ENCODE results near the gene VWA3B.

Gene VWA3B

GRCh38 chr2:98242003-98242402, 155.0 kb downstream of the VWA3B start:
- H3K79me1 ChIP-seq (ENCODE audit: low read depth, low read length) = no peaks in the 10 kb centered on the region
- H3K9ac ChIP-seq (ENCODE audit: low read depth, low read length, poor library complexity) = no peak overlapping the region
- no CpG with 5 or more reads among the region's 5 CpGs for WGBS, 2 donors (ENCODE audit: extremely low coverage in 2 of 2, insufficient read length in 2 of 2, insufficient replicate concordance in 1 of 2)
- no peak overlapping the region for H2BK15ac ChIP-seq (ENCODE audit: low read length)
- H4K91ac ChIP-seq (ENCODE audit: low read depth, low read length, poor library complexity) = no peak overlapping the region
- H3K36me3 ChIP-seq (replicated peaks in 1 of 2; ENCODE audit: control insufficient read depth in 2 of 2, insufficient read depth in 2 of 2, low read length in 2 of 2) = no peaks in the 10 kb centered on the region
- no peaks in the 10 kb centered on the region for H3K9me3 ChIP-seq (replicated peaks in 1 of 2; ENCODE audit: control insufficient read depth in 2 of 2, insufficient read depth in 1 of 2, low read depth in 1 of 2, low read length in 2 of 2)
- H3K4ac ChIP-seq (ENCODE audit: low read length) = no peak overlapping the region
- H4K8ac ChIP-seq (ENCODE audit: low read depth, low read length) = no peak overlapping the region
- H3K27ac ChIP-seq (replicated peaks; ENCODE audit: low read length) = no peak overlapping the region
- H2BK5ac ChIP-seq (ENCODE audit: low read length) = no peak overlapping the region
- no peak overlapping the region for H3K4me2 ChIP-seq (ENCODE audit: insufficient read depth, low read length, poor library complexity, severe bottlenecking)
- no peak overlapping the region for H3K4me3 ChIP-seq (ENCODE audit: low read length in 2 of 2)
- H3K23ac ChIP-seq (ENCODE audit: low read depth, low read length, poor library complexity) = no peak overlapping the region
- H2BK120ac ChIP-seq (ENCODE audit: low read depth, low read length) = no peak overlapping the region
- H2BK12ac ChIP-seq (ENCODE audit: low read length) = no peak overlapping the region
- H2AFZ ChIP-seq (ENCODE audit: low read length) = peak overlapping the region; percentile 49
- H2AK5ac ChIP-seq (ENCODE audit: low read depth, low read length) = no peak overlapping the region
- peaks cover 13 to 18% of the 10 kb centered on the region in 2 donors for H3K4me1 ChIP-seq (ENCODE audit: control insufficient read depth in 2 of 2, insufficient read depth in 1 of 2, low read depth in 1 of 2, low read length in 2 of 2)
- peak; percentile 12 for DNase-seq (ENCODE audit: low spot score)
- H3K14ac ChIP-seq (ENCODE audit: low read length) = no peak overlapping the region
- H3K27me3 ChIP-seq (ENCODE audit: control insufficient read depth in 3 of 3, insufficient read depth in 3 of 3, low read depth in 1 of 3, low read length in 3 of 3) = no peaks in the 10 kb centered on the region
- no peak overlapping the region for H3K18ac ChIP-seq (ENCODE audit: low read length)

- Histone ChIP-seq H4K91ac (ENCODE audit: low read depth, low read length, poor library complexity) (no peak overlapping the region), H3K4me1 (ENCODE audit: control insufficient read depth in 2 of 2, insufficient read depth in 1 of 2, low read depth in 1 of 2, low read length in 2 of 2) (peaks cover 13 to 18% of the 10 kb centered on the region in 2 donors), H2BK15ac (ENCODE audit: low read length) (no peak overlapping the region), H3K23ac (ENCODE audit: low read depth, low read length, poor library complexity) (no peak overlapping the region), H2BK120ac (ENCODE audit: low read depth, low read length) (no peak overlapping the region), H3K27me3 (ENCODE audit: control insufficient read depth in 3 of 3, insufficient read depth in 3 of 3, low read depth in 1 of 3, low read length in 3 of 3) (no peaks in the 10 kb centered on the region), H2AFZ (ENCODE audit: low read length) (peak overlapping the region; percentile 28), H3K4ac (ENCODE audit: low read length) (no peak overlapping the region), H3K27ac (replicated peaks; ENCODE audit: low read length) (no peak overlapping the region), H3K79me1 (ENCODE audit: low read depth, low read length) (no peaks in the 10 kb centered on the region), H3K4me2 (ENCODE audit: insufficient read depth, low read length, poor library complexity, severe bottlenecking) (no peak overlapping the region), H3K9ac (ENCODE audit: low read depth, low read length, poor library complexity) (no peak overlapping the region), H3K18ac (ENCODE audit: low read length) (no peak overlapping the region), H3K36me3 (replicated peaks in 1 of 2; ENCODE audit: control insufficient read depth in 2 of 2, insufficient read depth in 2 of 2, low read length in 2 of 2) (no peaks in the 10 kb centered on the region), H3K14ac (ENCODE audit: low read length) (no peak overlapping the region), H3K4me3 (ENCODE audit: low read length in 2 of 2) (no peak overlapping the region), H3K9me3 (replicated peaks in 1 of 2; ENCODE audit: control insufficient read depth in 2 of 2, insufficient read depth in 1 of 2, low read depth in 1 of 2, low read length in 2 of 2) (peaks cover 3 to 4% of the 10 kb centered on the region in 2 donors), H4K8ac (ENCODE audit: low read depth, low read length) (no peak overlapping the region), H2BK12ac (ENCODE audit: low read length) (no peak overlapping the region), H2AK5ac (ENCODE audit: low read depth, low read length) (no peak overlapping the region), H2BK5ac (ENCODE audit: low read length) (no peak overlapping the region)
- no CpG with 5 or more reads among the region's 4 CpGs for WGBS, 2 donors (ENCODE audit: extremely low coverage in 2 of 2, insufficient read length in 2 of 2, insufficient replicate concordance in 1 of 2)
- DNase-seq (ENCODE audit: low spot score) = no peak
These were observed 158.5 kb downstream of the VWA3B start for GRCh38 chr2:98245491-98245890.

- H2BK15ac ChIP-seq (ENCODE audit: low read length) = no peak overlapping the region
- H3K4me3 ChIP-seq (ENCODE audit: low read length in 2 of 2) = no peak overlapping the region
- no peak overlapping the region for H2BK120ac ChIP-seq (ENCODE audit: low read depth, low read length)
- H2AFZ ChIP-seq (ENCODE audit: low read length) = no peak overlapping the region
- H3K4me2 ChIP-seq (ENCODE audit: insufficient read depth, low read length, poor library complexity, severe bottlenecking) = no peak overlapping the region
- H3K27ac ChIP-seq (replicated peaks; ENCODE audit: low read length) = no peak overlapping the region
- H3K79me1 ChIP-seq (ENCODE audit: low read depth, low read length) = no peaks in the 10 kb centered on the region
- no peak overlapping the region for H4K91ac ChIP-seq (ENCODE audit: low read depth, low read length, poor library complexity)
- no peak overlapping the region for H2BK5ac ChIP-seq (ENCODE audit: low read length)
- no peaks in the 10 kb centered on the region for H3K36me3 ChIP-seq (replicated peaks in 1 of 2; ENCODE audit: control insufficient read depth in 2 of 2, insufficient read depth in 2 of 2, low read length in 2 of 2)
- H3K9me3 ChIP-seq (replicated peaks in 1 of 2; ENCODE audit: control insufficient read depth in 2 of 2, insufficient read depth in 1 of 2, low read depth in 1 of 2, low read length in 2 of 2) = peaks cover 3 to 4% of the 10 kb centered on the region in 2 donors
- H3K4ac ChIP-seq (ENCODE audit: low read length) = no peak overlapping the region
- no peak overlapping the region for H3K18ac ChIP-seq (ENCODE audit: low read length)
- peaks cover 3 to 5% of the 10 kb centered on the region in 2 donors for H3K4me1 ChIP-seq (ENCODE audit: control insufficient read depth in 2 of 2, insufficient read depth in 1 of 2, low read depth in 1 of 2, low read length in 2 of 2)
- no peaks in the 10 kb centered on the region for H3K27me3 ChIP-seq (ENCODE audit: control insufficient read depth in 3 of 3, insufficient read depth in 3 of 3, low read depth in 1 of 3, low read length in 3 of 3)
- H4K8ac ChIP-seq (ENCODE audit: low read depth, low read length) = no peak overlapping the region
- no peak overlapping the region for H3K23ac ChIP-seq (ENCODE audit: low read depth, low read length, poor library complexity)
- no peak overlapping the region for H3K14ac ChIP-seq (ENCODE audit: low read length)
- DNase-seq (ENCODE audit: low spot score) = no peak
- no peak overlapping the region for H2AK5ac ChIP-seq (ENCODE audit: low read depth, low read length)
- H2BK12ac ChIP-seq (ENCODE audit: low read length) = no peak overlapping the region
- no peak overlapping the region for H3K9ac ChIP-seq (ENCODE audit: low read depth, low read length, poor library complexity)
These were observed 160.4 kb downstream of the VWA3B start for GRCh38 chr2:98247383-98247782.

- H4K8ac ChIP-seq (ENCODE audit: low read depth, low read length) = no peak overlapping the region
- no peaks in the 10 kb centered on the region for H3K79me1 ChIP-seq (ENCODE audit: low read depth, low read length)
- H2BK12ac ChIP-seq (ENCODE audit: low read length) = no peak overlapping the region
- no peak overlapping the region for H2BK5ac ChIP-seq (ENCODE audit: low read length)
- H2BK120ac ChIP-seq (ENCODE audit: low read depth, low read length) = no peak overlapping the region
- H3K14ac ChIP-seq (ENCODE audit: low read length) = no peak overlapping the region
- H3K4me2 ChIP-seq (ENCODE audit: insufficient read depth, low read length, poor library complexity, severe bottlenecking) = no peak overlapping the region
- no peak overlapping the region for H2AK5ac ChIP-seq (ENCODE audit: low read depth, low read length)
- H4K91ac ChIP-seq (ENCODE audit: low read depth, low read length, poor library complexity) = no peak overlapping the region
- H3K9me3 ChIP-seq (replicated peaks in 1 of 2; ENCODE audit: control insufficient read depth in 2 of 2, insufficient read depth in 1 of 2, low read depth in 1 of 2, low read length in 2 of 2) = peaks cover 3 to 4% of the 10 kb centered on the region in 2 donors
- no peak overlapping the region for H2AFZ ChIP-seq (ENCODE audit: low read length)
- DNase-seq (ENCODE audit: low spot score) = no peak
- H3K4ac ChIP-seq (ENCODE audit: low read length) = no peak overlapping the region
- no peak overlapping the region for H3K23ac ChIP-seq (ENCODE audit: low read depth, low read length, poor library complexity)
- no peak overlapping the region for H3K18ac ChIP-seq (ENCODE audit: low read length)
- no peak overlapping the region for H3K4me3 ChIP-seq (ENCODE audit: low read length in 2 of 2)
- no peaks in the 10 kb centered on the region for H3K36me3 ChIP-seq (replicated peaks in 1 of 2; ENCODE audit: control insufficient read depth in 2 of 2, insufficient read depth in 2 of 2, low read length in 2 of 2)
- H3K27ac ChIP-seq (replicated peaks; ENCODE audit: low read length) = no peak overlapping the region
- no peak overlapping the region for H3K9ac ChIP-seq (ENCODE audit: low read depth, low read length, poor library complexity)
- no CpG with 5 or more reads among the region's 14 CpGs for WGBS, 2 donors (ENCODE audit: extremely low coverage in 2 of 2, insufficient read length in 2 of 2, insufficient replicate concordance in 1 of 2)
- H3K4me1 ChIP-seq (ENCODE audit: control insufficient read depth in 2 of 2, insufficient read depth in 1 of 2, low read depth in 1 of 2, low read length in 2 of 2) = peaks cover 0 to 1% of the 10 kb centered on the region in 2 donors
- no peak overlapping the region for H2BK15ac ChIP-seq (ENCODE audit: low read length)
- H3K27me3 ChIP-seq (ENCODE audit: control insufficient read depth in 3 of 3, insufficient read depth in 3 of 3, low read depth in 1 of 3, low read length in 3 of 3) = no peaks in the 10 kb centered on the region
These were observed 165.2 kb downstream of the VWA3B start for GRCh38 chr2:98252038-98252773.

Data from neuronal stem cell (in vitro differentiated cells).